K562 (cell line): Measurements from ENCODE around the gene HEG1. TPM values are rescaled to one million over a fixed set of nuclear protein-coding genes. Genes with fewer than 3 reads are reported as not detected.

Source experiments
- SFPQ ChIP-seq: fragments of 200-400 bp; formaldehyde crosslinking; IDR thresholded peaks from 2 replicates; pipeline ENCODE4 v1.6.1; 2017; ENCODE audit warnings: mild to moderate bottlenecking, low read depth, low read length, moderate library complexity
- polyA plus RNA-seq, 8 experiments: library from polyadenylated mRNA; depleted of rRNA in 4 of 8; stranded (reverse) in 5 of 8; unstranded in 3 of 8; fragments of >200 nt; fragmentation: Nextera tagmentation in 2 of 8; fragmentation: Illumina TruSeq in 1 of 8; extraction: Ambion mirVana in 2 of 8; extraction: Trizol in 1 of 8; gene quantifications; 2 replicates each; pipeline versions ENCODE4 v1.2.1 to v1.2.3, GENCODE V29; 2011 to 2014; ENCODE audit warnings: inconsistent platforms in 1 of 8, missing spikeins in 1 of 8
- total RNA-seq, 7 experiments: library from RNA; depleted of rRNA in 6 of 7; stranded (reverse); fragments of >200 nt in 6 of 7; fragmentation: Illumina TruSeq in 2 of 7; extraction: Trizol in 2 of 7; gene quantifications; 2 replicates each; pipeline versions ENCODE4 v1.2.1 to v1.2.3, GENCODE V29; 2011 to 2021; ENCODE audit warnings: low replicate concordance in 1 of 7
- TF ChIP-seq, protein P1 (sequence below), 2 experiments: fragments of 450-650 bp in 1 of 2; sonication (generic) in 1 of 2; formaldehyde crosslinking in 1 of 2; IDR thresholded peaks; 2 replicates each; pipeline versions ENCODE4 v1.7.1 to v1.9.0; 2016 to 2022; ENCODE audit warnings: inconsistent platforms in 1 of 2, mild to moderate bottlenecking in 1 of 2, missing genetic modification reagents in 1 of 2

HEG1 gene
- total and polyA plus RNA-seq, 9 of the 15 experiments (the other 6 are each of a cell fraction or from before 2014, with no cell fraction given) = 0.24 TPM; not detected in 8

- TF ChIP-seq, protein P1, sequence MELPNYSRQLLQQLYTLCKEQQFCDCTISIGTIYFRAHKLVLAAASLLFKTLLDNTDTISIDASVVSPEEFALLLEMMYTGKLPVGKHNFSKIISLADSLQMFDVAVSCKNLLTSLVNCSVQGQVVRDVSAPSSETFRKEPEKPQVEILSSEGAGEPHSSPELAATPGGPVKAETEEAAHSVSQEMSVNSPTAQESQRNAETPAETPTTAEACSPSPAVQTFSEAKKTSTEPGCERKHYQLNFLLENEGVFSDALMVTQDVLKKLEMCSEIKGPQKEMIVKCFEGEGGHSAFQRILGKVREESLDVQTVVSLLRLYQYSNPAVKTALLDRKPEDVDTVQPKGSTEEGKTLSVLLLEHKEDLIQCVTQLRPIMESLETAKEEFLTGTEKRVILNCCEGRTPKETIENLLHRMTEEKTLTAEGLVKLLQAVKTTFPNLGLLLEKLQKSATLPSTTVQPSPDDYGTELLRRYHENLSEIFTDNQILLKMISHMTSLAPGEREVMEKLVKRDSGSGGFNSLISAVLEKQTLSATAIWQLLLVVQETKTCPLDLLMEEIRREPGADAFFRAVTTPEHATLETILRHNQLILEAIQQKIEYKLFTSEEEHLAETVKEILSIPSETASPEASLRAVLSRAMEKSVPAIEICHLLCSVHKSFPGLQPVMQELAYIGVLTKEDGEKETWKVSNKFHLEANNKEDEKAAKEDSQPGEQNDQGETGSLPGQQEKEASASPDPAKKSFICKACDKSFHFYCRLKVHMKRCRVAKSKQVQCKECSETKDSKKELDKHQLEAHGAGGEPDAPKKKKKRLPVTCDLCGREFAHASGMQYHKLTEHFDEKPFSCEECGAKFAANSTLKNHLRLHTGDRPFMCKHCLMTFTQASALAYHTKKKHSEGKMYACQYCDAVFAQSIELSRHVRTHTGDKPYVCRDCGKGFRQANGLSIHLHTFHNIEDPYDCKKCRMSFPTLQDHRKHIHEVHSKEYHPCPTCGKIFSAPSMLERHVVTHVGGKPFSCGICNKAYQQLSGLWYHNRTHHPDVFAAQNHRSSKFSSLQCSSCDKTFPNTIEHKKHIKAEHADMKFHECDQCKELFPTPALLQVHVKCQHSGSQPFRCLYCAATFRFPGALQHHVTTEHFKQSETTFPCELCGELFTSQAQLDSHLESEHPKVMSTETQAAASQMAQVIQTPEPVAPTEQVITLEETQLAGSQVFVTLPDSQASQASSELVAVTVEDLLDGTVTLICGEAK (IDR thresholded peaks at IDR 0.05) = no peak
- TF ChIP-seq, protein P1 (CRISPR knock-in tag; IDR thresholded peaks at IDR 0.05) = no peak
- TF ChIP-seq SFPQ = no peak
Observed at GRCh38 chr3:125058529-125058928, 2.7 kb upstream of the HEG1 start (continued).
